ENCODE data around the gene SCNN1A. TPM values are rescaled to one million over a fixed set of nuclear protein-coding genes. Genes with fewer than 3 reads are reported as not detected.

The SCNN1A gene
- total RNA-seq, 4 donors from 2014 or later, result 88.9 to 266 (median 111) TPM

DNA sequence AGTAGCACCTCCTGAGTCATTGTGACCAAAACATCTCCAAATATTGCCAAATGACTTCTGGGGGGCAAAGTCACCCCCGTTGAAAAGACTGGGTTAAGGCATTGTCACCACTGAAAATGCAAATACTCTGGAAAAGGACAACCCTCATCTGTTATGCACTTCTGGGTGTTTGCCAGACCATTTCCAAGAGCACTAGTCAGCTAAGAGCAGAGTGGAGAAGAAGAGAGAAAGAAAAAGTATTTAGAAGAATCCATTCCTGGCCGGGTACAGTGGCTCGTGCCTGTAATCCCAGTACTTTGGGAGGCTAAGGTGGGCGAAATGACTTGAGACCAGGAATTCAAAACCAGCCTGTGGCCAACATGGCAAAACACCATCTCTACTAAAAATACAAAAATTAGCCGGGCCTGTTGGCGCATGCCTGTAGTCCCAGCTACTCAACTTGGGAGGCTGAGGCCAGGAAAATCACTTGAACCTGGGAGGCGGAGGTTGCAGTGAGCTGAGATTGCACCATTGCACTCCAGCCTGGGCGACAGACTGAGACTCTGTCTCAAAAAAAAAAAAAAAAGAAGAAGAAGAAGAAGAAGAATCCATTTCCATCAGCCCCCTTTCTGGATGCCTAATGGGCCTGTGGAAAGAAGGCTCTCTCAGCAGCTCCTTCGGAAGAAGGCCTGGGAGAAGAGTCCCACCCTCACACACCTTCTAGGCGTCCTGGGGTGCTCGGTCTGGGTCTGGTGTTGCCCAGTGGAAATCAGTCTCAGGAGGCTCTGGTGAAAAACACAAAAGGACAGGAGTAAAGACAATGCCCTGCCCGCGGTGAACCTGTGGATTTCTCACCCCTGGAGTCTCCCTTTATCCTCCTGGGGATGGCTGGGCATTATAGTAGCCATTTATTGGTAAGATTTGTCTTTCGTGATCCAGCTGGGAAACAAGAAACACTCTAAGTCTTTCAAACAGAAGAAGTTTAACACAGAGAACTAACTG lies 5.1 kb upstream of the SCNN1A start:
- Histone ChIP-seq H3K36me3 (no peaks in the 10 kb centered on the region), H3K4me3 (no peak overlapping the region), H3K4me1 (peaks cover 61 to 87% (median 71%) of the 10 kb centered on the region in 3 donors), H3K27ac (peak overlapping the region; percentile 31 to 63 (median 48)), H3K27me3 (no peaks in the 10 kb centered on the region), H3K9me3 (no peaks in the 10 kb centered on the region)
- intact Hi-C loops (cut with DNase I), result no loop called here
- WGBS, 2 donors, result 50 to 58% methylated on average over 13 to 14 of the region's 14 CpGs
- TF ChIP-seq POLR2A (IDR thresholded peaks at IDR 0.05), result no peak
- TF ChIP-seq, protein P1, sequence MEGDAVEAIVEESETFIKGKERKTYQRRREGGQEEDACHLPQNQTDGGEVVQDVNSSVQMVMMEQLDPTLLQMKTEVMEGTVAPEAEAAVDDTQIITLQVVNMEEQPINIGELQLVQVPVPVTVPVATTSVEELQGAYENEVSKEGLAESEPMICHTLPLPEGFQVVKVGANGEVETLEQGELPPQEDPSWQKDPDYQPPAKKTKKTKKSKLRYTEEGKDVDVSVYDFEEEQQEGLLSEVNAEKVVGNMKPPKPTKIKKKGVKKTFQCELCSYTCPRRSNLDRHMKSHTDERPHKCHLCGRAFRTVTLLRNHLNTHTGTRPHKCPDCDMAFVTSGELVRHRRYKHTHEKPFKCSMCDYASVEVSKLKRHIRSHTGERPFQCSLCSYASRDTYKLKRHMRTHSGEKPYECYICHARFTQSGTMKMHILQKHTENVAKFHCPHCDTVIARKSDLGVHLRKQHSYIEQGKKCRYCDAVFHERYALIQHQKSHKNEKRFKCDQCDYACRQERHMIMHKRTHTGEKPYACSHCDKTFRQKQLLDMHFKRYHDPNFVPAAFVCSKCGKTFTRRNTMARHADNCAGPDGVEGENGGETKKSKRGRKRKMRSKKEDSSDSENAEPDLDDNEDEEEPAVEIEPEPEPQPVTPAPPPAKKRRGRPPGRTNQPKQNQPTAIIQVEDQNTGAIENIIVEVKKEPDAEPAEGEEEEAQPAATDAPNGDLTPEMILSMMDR (IDR thresholded peaks at IDR 0.05), result no peak
- DNase-seq, result no peak

DNA sequence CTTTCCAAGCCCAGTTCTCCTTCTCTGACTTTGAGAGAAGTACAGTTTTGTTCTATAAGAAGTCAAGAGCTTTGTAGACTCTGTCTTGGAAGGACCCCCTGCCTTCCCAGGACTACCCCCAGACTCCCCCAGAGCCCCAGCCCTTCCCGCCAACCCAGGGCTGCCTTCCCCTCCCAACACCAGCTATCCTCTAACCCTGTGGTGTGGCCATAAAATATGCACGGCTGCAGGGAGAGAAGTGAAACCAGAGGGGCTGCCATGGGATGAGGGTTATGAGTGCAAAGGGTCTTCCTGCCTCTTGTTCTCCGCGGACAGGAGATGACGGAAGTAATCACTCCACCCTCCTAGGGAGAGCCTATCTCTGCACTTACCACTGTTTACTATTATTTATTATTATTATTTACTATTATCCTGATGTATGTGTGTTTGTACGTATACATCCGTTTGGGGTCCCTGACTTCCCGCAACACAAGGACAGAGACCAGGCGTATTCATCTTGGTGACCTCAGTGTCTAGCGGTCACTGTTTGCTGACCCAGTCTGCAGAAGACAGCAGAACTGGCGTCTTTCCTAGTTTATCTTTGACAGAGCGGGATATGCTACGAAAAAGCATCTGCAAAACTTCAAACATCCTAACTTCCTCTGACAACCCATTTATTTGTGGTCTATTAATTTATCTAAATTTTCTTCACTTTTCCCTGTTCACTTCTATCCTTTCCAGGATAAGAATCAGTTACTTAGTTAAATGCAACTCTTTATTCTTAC lies 3.5 kb upstream of the SCNN1A start:
- intact Hi-C loops (cut with DNase I), result loop anchor here (5.0 kb wide), 1 partner anchor 42 kb away; no protein-coding TSS in a partner anchor
- peaks cover 54 to 89% (median 66%) of the 10 kb centered on the region in 3 donors for H3K4me1 ChIP-seq
- WGBS, 2 donors, result 71 to 85% methylated on average over 11 to 12 of the region's 13 CpGs

DNA sequence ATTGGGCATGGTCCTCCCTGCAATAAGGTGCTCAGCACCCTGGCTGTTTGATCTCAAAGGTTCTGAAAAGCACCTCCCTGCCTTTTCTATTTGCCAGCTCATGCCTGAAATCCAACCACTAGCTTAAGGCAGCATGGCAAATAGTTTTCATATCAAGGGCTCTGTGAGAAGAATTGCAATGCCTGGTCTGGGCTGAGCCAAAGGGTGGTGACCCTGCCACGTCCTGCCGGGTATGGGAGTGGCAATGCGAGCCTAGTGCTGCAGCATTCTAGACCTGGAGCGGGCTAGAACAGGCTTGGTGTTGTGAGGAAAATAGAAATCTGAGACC lies 2.3 kb upstream of the SCNN1A start:
- H3K4me1 ChIP-seq, result peaks cover 42 to 89% (median 57%) of the 10 kb centered on the region in 3 donors
- no peaks in the 10 kb centered on the region for H3K36me3 ChIP-seq
- H3K27me3 ChIP-seq, result no peaks in the 10 kb centered on the region
- peak overlapping the region; percentile 91 to 95 (median 93) for H3K27ac ChIP-seq
- TF ChIP-seq POLR2A (IDR thresholded peaks at IDR 0.05), result peak in 2 of 4 donors; percentile 11 to 64
- TF ChIP-seq, protein P1 (IDR thresholded peaks at IDR 0.05), result no peak
- H3K4me3 ChIP-seq, result peak overlapping the region in 1 of 4 donors; percentile 64
- no peaks in the 10 kb centered on the region for H3K9me3 ChIP-seq
- intact Hi-C loops (cut with DNase I), result loop anchor here (5.0 kb wide), 1 partner anchor 40 kb away; no protein-coding TSS in a partner anchor
- no peak for DNase-seq
- WGBS, 2 donors, result 11 to 43% methylated on average over 4 of the region's 4 CpGs

More for the DNA sequence above, 3.5 kb upstream of the SCNN1A start:
- no peak for TF ChIP-seq POLR2A (IDR thresholded peaks at IDR 0.05)
- TF ChIP-seq, protein P1 (IDR thresholded peaks at IDR 0.05), result no peak
- Histone ChIP-seq H3K4me3 (no peak overlapping the region), H3K9me3 (no peaks in the 10 kb centered on the region), H3K36me3 (no peaks in the 10 kb centered on the region), H3K27ac (peak overlapping the region; percentile 91 to 95 (median 93)), H3K27me3 (no peaks in the 10 kb centered on the region)
- DNase-seq, result no peak

DNA sequence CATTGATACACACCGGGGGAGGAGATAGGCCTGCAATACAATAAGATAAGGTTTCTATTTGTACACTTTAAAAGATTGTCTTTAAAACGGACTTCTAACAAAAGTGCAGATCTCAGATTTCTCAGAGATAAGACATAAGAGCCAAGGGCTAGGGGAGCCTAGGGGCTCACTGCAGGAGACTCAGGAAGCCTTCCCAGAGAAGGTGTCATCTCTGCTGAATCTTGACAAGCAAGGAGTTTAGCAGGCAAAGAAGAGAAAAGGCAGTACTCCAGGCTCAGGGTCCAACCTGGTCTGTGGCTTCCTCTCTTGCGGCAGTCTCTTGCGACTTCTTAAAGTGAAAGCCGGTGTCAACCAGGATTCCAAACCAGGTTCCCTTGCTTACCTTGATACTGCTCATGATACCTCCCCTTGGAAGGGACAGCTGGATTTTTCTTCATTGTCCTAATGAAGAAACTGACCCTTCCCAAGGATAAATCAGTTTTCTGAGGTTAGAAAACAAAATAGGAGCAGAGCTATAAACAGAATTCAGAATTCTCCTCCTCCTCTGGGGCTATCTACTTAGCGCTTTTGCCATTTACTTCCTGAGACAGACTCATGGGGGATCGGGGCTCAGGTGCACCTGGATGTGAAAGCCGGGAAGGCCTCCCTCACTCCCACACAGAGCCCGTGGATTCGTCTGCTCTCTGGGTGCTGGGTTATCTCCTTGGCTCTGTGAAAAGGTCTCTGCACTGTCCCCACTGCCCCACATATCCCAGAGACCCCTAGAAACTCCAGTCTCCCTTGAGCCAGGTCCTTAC lies 1.7 kb upstream of the SCNN1A start:
- no peak for DNase-seq
- WGBS, 2 donors, result 40 to 58% methylated on average over 7 to 10 of the region's 10 CpGs

More for the DNA sequence above, 1.7 kb upstream of the SCNN1A start:
- Histone ChIP-seq H3K9me3 (no peaks in the 10 kb centered on the region), H3K27me3 (no peaks in the 10 kb centered on the region), H3K36me3 (no peaks in the 10 kb centered on the region), H3K4me3 (peak overlapping the region; percentile 36 to 64 (median 45)), H3K27ac (peak overlapping the region; percentile 91 to 95 (median 93)), H3K4me1 (peaks cover 48 to 89% (median 60%) of the 10 kb centered on the region in 3 donors)
- intact Hi-C loops (cut with DNase I), result loop anchor here (5.0 kb wide), 1 partner anchor 40 kb away; no protein-coding TSS in a partner anchor
- TF ChIP-seq, protein P1 (IDR thresholded peaks at IDR 0.05), result no peak
- no peak for TF ChIP-seq POLR2A (IDR thresholded peaks at IDR 0.05)
